GM21529 (cell line): ENCODE measurements around the gene BICC1.

Experiments
- ATAC-seq: cut with Tn5 transposase; IDR thresholded peaks from one replicate; pipeline ENCODE4 v1.9.1; 2021; ENCODE audit not compliant: unreplicated experiment

The BICC1 gene

DNA sequence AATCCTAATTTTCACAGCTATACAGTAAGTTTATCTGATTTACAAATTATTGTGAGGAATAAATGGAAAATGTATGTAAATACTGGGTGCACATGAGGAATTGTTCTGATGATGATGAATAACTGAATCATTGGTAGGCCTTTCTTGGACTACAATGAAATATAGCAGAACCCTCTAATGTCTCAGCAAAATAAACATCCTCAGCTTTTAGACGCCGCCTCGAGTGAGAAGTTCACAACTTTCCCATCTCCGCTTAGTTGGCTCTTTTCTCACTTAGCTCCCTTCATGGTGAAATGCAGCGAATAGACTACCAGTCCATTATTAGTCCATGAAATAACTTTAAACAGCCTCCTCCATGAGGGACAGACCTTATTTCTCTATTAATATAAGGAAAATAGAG lies 182.3 kb downstream of the BICC1 start:
- no peak for ATAC-seq

DNA sequence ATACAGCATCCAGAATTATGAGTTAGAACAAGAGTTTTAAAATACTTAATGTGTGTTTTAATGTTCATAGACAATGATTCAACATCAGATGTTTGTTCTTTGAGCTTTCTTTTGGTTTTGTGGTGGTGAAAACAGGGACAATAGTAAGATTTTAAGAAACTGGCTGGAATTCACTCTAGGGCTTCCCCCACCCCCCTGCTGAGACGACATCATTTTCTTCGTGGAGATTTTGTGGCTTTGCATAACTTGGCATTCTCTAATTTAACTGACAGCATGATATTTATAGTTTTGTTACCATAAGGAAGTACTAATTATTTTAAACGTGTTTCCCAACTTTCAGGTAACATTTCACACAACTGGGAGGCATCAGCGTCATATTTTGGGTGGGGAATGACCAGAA lies 184.1 kb downstream of the BICC1 start:
- no peak for ATAC-seq

DNA sequence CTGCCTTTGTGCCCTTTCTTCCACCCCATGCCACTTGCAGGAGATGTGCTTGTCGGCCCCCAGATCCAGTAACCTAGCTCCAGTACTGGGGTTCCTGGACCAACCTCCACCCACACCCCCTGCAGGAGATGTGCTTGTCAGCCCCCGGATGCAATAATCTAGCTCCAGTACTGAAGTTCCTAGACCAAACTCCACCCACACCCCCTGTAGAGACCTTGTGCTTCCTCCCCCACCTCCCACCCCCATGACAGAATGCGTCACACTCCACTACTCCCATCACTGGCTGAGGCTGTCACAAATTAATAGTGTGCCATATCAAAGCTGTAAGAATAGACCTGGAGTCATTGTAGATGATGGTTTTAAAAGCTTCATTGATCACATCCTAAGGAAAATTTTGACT lies 185.0 kb downstream of the BICC1 start:
- ATAC-seq, result no peak

DNA sequence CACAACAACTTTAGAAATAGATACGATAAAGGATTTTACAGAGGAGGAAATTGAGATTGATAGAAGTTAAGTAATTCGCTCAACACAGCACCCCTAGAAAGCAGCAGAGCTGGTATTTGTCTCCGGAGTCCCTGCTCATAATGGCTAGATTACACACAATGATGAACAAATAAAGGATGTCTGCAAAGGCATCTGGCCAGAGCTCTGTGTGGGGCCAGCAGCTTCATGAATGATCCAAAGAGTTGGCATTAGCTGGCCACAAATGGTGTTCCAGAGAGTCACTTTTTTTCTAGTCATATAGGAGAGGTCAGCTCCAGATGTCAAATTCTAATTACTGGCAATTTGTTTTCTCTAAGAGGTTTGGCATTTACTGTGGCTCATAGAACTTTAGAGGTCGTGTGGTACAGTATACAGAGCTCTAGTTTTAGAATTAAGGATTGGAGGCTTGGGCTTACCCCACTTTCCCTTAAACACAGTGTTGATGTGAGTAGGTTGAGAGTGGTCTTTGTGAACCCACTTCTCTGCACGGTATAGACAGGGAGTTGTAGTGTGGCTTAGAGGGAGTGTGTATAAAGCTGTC lies 186.2 kb downstream of the BICC1 start:
- no peak for ATAC-seq

DNA sequence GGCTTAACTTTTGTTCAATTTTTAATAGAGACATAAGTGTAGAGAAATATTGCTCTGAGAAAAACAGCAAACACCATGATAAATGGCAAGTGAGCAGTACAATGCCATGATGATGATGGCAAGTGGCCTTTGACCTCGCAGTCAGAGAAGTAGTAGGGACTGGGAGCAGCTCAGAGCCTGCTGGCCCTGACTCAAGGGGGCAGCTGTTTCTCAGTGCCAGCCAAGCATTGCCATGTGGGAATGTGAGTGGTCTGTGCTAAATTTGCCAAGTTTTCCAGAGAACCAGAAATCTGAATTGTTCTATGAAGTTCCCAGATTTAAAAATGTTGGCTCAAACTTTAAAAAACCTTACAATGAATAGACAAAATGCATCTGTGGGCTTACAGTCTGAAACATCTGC lies 187.9 kb downstream of the BICC1 start:
- no peak for ATAC-seq

- no peak for ATAC-seq
Observed at GRCh38 chr10:58701405-58702135, 188.9 kb downstream of the BICC1 start.

DNA sequence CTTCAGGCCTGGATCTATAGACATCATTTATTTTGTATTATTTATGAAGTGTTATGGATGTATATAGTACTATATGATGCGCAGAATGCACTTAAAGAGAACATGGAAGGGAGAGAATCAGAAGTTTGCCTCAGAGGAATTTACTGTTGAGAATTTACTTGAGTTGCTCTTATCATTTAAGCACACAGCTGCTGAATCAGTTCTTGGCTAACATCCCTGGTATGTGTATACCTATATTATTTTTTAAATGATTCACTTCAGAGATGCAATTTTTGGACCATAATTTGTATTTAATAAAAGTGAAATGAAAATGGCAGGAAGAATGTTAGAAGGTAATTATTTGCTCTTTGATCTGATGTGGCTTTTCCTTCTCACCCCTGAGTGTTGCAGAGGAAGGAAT lies 191.6 kb downstream of the BICC1 start:
- no peak for ATAC-seq

GRCh38 chr10:58704671-58705141 lies 192.0 kb downstream of the BICC1 start:
- ATAC-seq, result no peak

DNA sequence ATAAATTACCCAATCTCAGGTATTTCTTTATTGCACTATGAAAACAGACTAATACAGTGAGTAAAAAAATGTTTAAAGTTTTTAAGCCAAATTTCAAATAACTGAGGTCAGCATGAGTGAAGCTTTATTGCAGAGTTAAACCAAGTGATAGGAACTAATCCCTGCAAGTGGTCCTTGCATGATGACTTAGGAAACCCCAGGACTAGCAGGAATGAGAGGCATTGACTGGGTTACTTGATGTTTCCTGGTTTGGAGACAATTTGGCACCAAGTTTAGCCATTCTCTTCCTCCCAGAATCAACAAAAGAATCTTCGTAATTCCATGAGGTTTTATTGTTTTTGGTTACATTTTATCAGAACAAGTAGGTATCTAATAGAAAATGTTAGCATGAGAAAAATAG lies 194.2 kb downstream of the BICC1 start:
- no peak for ATAC-seq

- ATAC-seq, result no peak
Observed at GRCh38 chr10:58712141-58712540, 199.5 kb downstream of the BICC1 start.

DNA sequence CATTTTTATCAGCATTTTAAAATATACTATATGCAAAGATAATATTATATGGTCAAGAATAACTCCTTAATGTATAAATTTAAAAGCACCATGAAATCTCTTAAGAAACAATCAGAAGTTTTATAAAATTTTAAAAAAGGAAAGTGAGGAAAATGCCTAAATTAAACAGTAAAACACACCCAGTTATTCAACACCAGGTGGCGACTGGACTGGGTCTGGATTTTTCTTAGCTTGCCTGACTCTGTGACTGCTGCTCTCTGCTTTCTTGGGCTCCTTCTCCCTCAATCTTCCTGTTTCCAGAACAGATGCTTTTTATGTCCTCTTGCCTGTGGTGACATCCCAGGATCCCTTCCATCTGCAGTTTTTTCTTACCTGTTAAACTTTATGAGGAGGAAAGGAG lies 200.3 kb downstream of the BICC1 start:
- ATAC-seq, result no peak

DNA sequence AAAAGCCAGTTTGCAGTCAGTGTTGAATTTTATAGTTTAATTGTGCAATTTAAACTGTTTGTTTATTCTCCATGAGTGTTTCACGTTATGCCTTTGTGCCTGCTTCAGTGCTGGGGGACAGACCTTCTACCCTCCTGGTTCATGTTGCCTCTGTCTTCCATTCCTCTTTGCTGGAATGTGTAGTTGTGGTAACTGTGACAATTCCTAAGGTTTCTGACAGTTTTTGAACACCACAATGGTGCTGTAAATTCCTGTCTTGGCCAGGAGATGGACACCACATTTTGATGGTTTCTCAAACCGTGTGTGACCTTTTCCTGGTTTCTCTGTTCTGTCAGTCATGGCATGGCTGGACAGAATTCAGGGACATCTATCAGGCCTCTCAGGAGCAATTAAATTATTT lies 201.7 kb downstream of the BICC1 start:
- ATAC-seq, result no peak

DNA sequence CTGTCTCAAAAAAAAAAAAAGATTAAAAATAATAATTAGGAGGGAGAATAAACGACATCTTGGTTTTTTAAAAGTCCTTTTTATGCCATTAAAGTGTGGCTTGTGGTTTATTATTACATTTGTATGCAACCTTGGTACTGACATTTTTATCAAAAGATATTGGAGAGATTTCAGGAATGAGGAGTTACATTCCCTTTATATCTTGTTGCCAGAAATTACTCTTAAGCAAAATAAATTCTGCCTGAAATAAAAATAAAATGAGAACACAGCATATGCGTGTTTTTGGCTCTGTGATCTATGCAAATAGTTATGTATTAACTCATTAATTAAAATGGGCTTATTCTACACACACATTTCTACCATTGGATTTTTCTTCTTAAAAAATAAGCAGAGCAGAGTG lies 202.4 kb downstream of the BICC1 start:
- ATAC-seq, result no peak

DNA sequence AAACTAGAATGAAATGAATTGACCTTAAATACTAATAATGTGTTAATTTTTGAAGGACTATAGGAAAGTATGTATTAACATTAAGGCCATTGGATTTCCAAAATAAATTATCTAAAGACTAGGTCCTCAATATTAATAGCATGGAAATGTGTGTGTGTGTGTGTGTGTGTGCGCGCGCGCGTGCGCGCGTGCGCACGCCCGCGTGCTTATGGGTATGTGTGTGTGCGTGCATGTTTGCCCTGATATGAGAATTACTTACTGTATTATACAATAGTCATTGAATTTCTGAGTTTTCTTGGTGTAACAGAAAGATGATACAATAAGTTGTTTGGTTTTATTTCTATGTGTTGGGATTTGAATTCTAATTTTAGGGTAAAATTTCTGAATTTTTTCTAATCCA lies 205.9 kb downstream of the BICC1 start:
- no peak for ATAC-seq

GRCh38 chr10:58721601-58722281 lies 209.1 kb downstream of the BICC1 start:
- no peak for ATAC-seq

DNA sequence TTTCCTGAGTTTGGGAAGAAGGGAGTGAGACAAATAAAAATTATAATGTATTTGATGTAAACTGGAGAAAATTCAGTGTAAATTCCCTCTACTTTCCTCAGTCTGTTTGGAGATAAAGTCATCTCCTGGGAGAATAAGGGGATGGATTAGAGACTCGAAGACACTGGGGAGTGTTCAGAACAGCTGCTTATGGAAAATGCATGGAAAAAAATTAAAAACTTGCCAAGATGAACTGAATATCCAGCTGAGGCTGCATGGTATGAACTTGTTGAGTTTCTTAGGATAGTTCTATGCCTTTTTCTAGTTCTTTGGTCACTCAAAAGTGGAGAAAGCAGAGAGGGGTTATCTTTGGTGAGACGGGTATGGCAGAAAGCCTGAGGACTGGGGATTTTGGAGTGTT lies 210.5 kb downstream of the BICC1 start:
- ATAC-seq, result no peak

DNA sequence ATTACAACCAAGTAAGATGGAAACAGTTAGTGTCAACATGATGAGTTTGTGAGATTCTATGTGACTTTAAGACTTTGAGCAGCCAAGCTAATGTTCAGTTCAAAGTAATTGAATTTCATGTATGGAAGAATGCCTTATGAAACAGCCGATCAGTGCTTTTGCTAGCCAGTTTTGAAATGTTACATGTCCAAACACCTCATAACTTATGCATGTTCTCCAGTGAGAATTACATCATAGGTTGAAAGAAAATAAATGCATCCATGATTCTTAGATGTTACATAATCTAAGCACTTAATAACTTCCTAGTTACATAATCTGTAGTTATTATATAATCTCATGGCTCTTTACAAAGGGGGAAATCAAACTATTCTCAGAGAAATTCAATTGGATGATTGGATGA lies 211.3 kb downstream of the BICC1 start:
- no peak for ATAC-seq

DNA sequence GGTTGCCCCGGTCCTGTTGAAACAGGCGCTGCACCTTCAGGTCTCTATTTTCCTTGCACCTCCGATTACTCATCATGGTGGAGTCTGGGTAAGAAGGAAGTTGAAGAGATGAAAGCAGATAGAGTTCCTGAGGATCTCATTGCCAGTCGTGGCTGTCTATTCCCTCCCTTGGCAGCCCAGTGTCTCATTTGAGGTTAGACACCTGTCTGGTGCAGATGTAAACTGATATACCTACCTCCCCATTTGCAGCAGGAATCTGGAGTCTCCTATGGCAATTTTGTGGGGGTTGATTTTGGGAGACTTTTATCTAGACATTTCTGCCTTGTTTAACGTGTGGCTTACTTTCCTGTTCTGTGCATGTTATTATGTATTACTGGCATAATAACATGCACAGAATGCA lies 212.1 kb downstream of the BICC1 start:
- ATAC-seq, result no peak

DNA sequence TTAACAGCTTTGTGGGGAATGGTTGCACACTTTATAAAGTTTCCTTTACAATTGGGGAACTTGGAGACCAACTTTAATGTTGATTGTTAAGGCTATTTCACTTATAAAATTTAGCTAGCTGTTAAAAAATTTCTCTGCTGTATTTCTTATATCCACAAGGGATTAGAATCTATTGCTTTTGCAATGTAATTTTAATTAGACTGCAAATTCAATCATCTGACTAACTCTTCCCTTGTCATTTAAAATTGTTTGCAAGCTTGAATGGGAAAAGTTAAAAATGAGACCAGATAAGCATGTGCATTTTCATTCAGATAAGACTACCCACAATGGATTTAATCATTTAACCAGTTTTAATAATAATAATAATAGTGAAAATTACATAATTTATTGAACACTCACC lies 213.2 kb downstream of the BICC1 start:
- ATAC-seq, result no peak

GRCh38 chr10:58727633-58728032 lies 215.0 kb downstream of the BICC1 start:
- ATAC-seq, result no peak

- ATAC-seq, result no peak
Observed at GRCh38 chr10:58731276-58731675, 218.6 kb downstream of the BICC1 start.

- ATAC-seq, result no peak
Observed at GRCh38 chr10:58733436-58733835, 220.8 kb downstream of the BICC1 start.
